Mesenchymal stem cell (in vitro differentiated cells and primary cell): ENCODE data around the gene STK11.

ENCODE experiments used
- DNase-seq: peaks from one replicate; pipeline ENCODE4 v3.0.0-alpha.2; 2013
- H2AFZ ChIP-seq: one replicate; pipeline ENCODE4 v1.6.1; 2013; ENCODE audit warnings: low read depth, mild to moderate bottlenecking, control low read depth, inconsistent platforms, low read length, moderate library complexity
- H2AK5ac ChIP-seq: 2 replicates; pipeline ENCODE4 v1.6.1; 2013; ENCODE audit warnings: low read length, moderate library complexity, mild to moderate bottlenecking, inconsistent platforms; ENCODE audit not compliant: severe bottlenecking
- H2BK120ac ChIP-seq: one replicate; pipeline ENCODE4 v1.6.1; 2013; ENCODE audit warnings: low read depth, mild to moderate bottlenecking, inconsistent platforms, low read length, moderate library complexity
- H2BK12ac ChIP-seq, 2 experiments: one replicate each; pipeline ENCODE4 v1.6.1; 2013; ENCODE audit warnings: inconsistent platforms in 2 of 2, low read length in 2 of 2, mild to moderate bottlenecking in 2 of 2, moderate library complexity in 2 of 2, control low read depth in 1 of 2
- H2BK15ac ChIP-seq: one replicate; pipeline ENCODE4 v1.6.1; 2013; ENCODE audit warnings: mild to moderate bottlenecking, low read depth, inconsistent platforms; ENCODE audit not compliant: poor library complexity, severe bottlenecking
- H2BK5ac ChIP-seq: 2 replicates; pipeline ENCODE4 v1.6.1; 2013; ENCODE audit warnings: low read depth, mild to moderate bottlenecking, low read length, control low read depth, inconsistent platforms; ENCODE audit not compliant: poor library complexity, severe bottlenecking
- H3K14ac ChIP-seq, 2 experiments: one replicate each; pipeline ENCODE4 v1.6.1; 2013; ENCODE audit warnings: inconsistent platforms in 2 of 2, low read length in 2 of 2, control low read depth in 1 of 2, mild to moderate bottlenecking in 1 of 2, moderate library complexity in 1 of 2
- H3K18ac ChIP-seq, 2 experiments: one replicate each; pipeline ENCODE4 v1.6.1; 2013; ENCODE audit warnings: inconsistent platforms in 2 of 2, low read length in 2 of 2, control low read depth in 1 of 2, low read depth in 1 of 2, mild to moderate bottlenecking in 1 of 2
- H3K23ac ChIP-seq, 2 experiments: one replicate each; pipeline ENCODE4 v1.6.1; 2013; ENCODE audit warnings: inconsistent platforms in 2 of 2, low read length in 2 of 2, mild to moderate bottlenecking in 2 of 2, moderate library complexity in 2 of 2, control low read depth in 1 of 2
- H3K27ac ChIP-seq: 2 replicates; pipeline ENCODE4 v1.5.1; 2013; ENCODE audit warnings: mild to moderate bottlenecking, moderate library complexity, low read length, control low read depth, inconsistent platforms; ENCODE audit not compliant: poor library complexity, severe bottlenecking
- H3K27me3 ChIP-seq, 2 experiments: 2 replicates each; pipeline versions ENCODE4 v1.6.1 to v1.7.0; 2013; ENCODE audit warnings: low read length in 2 of 2, mild to moderate bottlenecking in 2 of 2, moderate library complexity in 2 of 2, control low read depth in 1 of 2, inconsistent platforms in 1 of 2; ENCODE audit not compliant: control insufficient read depth in 1 of 2, insufficient read depth in 1 of 2
- H3K36me3 ChIP-seq, 2 experiments: 2 replicates each; pipeline versions ENCODE4 v1.6.1 to v1.7.0; 2013; ENCODE audit warnings: low read length in 2 of 2, control low read depth in 1 of 2, inconsistent platforms in 1 of 2, low read depth in 1 of 2, mild to moderate bottlenecking in 1 of 2; ENCODE audit not compliant: insufficient read depth in 2 of 2, control insufficient read depth in 1 of 2
- H3K4ac ChIP-seq, 2 experiments: one replicate each; pipeline ENCODE4 v1.6.1; 2013; ENCODE audit warnings: inconsistent platforms in 2 of 2, low read length in 2 of 2, mild to moderate bottlenecking in 2 of 2, moderate library complexity in 2 of 2, control low read depth in 1 of 2, low read depth in 1 of 2
- H3K4me1 ChIP-seq: 2 replicates; pipeline ENCODE4 v1.6.1; 2013; ENCODE audit warnings: low read depth, low read length, control low read depth; ENCODE audit not compliant: control insufficient read depth, insufficient read depth
- H3K4me2 ChIP-seq: 2 replicates; pipeline ENCODE4 v1.6.1; 2013; ENCODE audit warnings: low read length, mild to moderate bottlenecking, inconsistent platforms; ENCODE audit not compliant: poor library complexity, severe bottlenecking
- H3K4me3 ChIP-seq, 2 experiments: 2 replicates each; pipeline versions ENCODE4 v1.5.1 to v1.7.0; 2013; ENCODE audit warnings: low read length in 2 of 2, mild to moderate bottlenecking in 2 of 2, control low read depth in 1 of 2, low read depth in 1 of 2; ENCODE audit not compliant: insufficient read depth in 1 of 2
- H3K79me1 ChIP-seq: replicated peaks from 2 replicates; pipeline ENCODE4 v1.6.1; 2013; ENCODE audit warnings: mild to moderate bottlenecking, control low read depth, low read length, inconsistent platforms; ENCODE audit not compliant: poor library complexity, severe bottlenecking
- H3K9ac ChIP-seq: 2 replicates; pipeline ENCODE4 v1.7.0; 2013; ENCODE audit warnings: mild to moderate bottlenecking, low read length, moderate library complexity
- H3K9me3 ChIP-seq: 2 replicates; pipeline ENCODE4 v1.7.0; 2013; ENCODE audit warnings: mild to moderate bottlenecking, low read length; ENCODE audit not compliant: control insufficient read depth
- H4K8ac ChIP-seq: one replicate; pipeline ENCODE4 v1.6.1; 2013; ENCODE audit warnings: inconsistent platforms, mild to moderate bottlenecking, low read length, moderate library complexity
- H4K91ac ChIP-seq: one replicate; pipeline ENCODE4 v1.6.1; 2013; ENCODE audit warnings: mild to moderate bottlenecking, low read length, inconsistent platforms
- WGBS: methylation state at CpG from one replicate; pipeline ENCODE4 v1.1.7; 2013; ENCODE audit warnings: mixed read lengths; 5-methylcytosine and 5-hydroxymethylcytosine counted together

The STK11 gene

DNA sequence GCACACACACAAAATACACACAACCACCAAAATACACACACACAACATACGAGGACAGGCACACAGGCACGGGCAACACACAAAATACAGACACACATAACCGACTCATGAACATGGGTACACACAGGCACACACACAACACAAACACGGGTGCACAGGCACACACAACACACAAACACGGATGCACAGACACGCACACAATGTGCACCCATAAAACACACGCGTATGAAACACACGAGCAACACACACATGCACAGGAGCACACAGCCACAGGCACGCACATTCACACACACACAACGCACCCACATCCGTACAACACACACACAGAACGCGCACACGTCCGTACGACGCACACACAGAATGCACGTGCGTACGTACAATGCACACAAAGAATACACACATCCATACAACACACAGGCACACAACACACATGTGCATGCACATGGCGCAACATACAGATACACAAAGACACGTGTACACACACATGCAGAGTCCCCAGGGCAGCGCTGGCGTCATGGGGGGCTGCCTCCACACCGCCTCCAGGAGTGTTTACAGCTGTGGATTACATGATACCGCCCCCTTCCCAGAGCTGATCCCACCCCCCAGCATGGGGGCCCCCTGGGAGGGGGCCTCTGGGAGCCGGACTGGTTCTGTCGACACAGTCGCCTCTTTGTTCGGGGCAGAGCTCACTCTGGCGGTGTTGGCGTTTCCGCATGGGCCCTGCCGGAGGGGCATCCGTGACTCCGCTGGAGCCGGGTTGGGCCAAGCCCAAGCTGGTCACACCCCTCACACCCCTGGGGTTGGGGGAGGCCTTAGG is 34.4 kb upstream of the STK11 start:
- no peak overlapping the region for H2AFZ ChIP-seq
- H3K18ac ChIP-seq, result peak overlapping the region in 1 of 2 experiments; percentile 40
- DNase-seq, result no peak
- H3K23ac ChIP-seq, result peak overlapping the region in 1 of 2 experiments; percentile 5
- peaks cover 15 to 52% of the 10 kb centered on the region in 2 experiments for H3K36me3 ChIP-seq
- WGBS, result 93% methylated on average over 37 of the region's 38 CpGs
- peaks cover 70% of the 10 kb centered on the region for H3K4me1 ChIP-seq
- peak overlapping the region in 1 of 2 experiments; percentile 88 for H3K14ac ChIP-seq
- H3K4me3 ChIP-seq, result peak overlapping the region in 1 of 2 experiments; percentile 89
- no peak overlapping the region for H2BK15ac ChIP-seq
- no peak overlapping the region for H2BK5ac ChIP-seq
- H3K27me3 ChIP-seq, result no peaks in the 10 kb centered on the region
- no peak overlapping the region for H4K91ac ChIP-seq
- peak overlapping the region; percentile 36 for H2BK120ac ChIP-seq
- no peaks in the 10 kb centered on the region for H3K9me3 ChIP-seq
- H3K27ac ChIP-seq, result no peak overlapping the region
- H4K8ac ChIP-seq, result no peak overlapping the region
- H3K4ac ChIP-seq, result no peak overlapping the region
- peak overlapping the region in 1 of 2 experiments; percentile 75 for H2BK12ac ChIP-seq
- H3K9ac ChIP-seq, result peak overlapping the region; percentile 98
- H3K4me2 ChIP-seq, result peak overlapping the region; percentile 91
- no peaks in the 10 kb centered on the region for H3K79me1 ChIP-seq
- no peak overlapping the region for H2AK5ac ChIP-seq

DNA sequence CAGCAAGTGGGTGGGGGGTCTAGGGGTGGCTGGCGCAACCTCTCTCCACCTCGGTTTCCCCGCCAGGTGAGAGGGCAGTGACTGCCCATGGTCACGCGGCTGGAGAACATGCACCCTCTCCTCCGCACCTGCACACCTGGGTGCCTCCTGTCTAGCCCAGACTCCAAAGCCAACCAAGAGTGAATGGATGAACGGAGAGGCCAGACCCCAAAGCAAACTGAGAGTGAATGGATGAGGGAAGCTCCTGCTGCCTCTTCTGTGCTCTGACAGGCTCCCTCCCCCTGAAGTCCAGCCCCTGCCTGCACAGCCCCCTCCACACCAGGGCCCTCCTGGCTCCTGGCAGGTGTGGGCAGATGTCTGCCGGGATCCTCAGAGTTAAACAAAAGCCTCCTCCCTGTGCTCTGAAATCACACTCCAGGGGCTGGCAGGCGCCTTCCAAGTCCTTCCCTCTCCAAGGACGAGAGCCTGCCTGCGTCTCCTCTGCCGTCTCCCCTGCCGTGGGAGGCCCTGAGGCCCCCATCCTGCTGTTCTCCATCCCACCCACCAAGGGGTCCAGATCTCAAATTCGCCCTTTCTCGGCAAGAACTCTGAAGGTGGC is 33.7 kb upstream of the STK11 start:
- peak overlapping the region; percentile 27 to 65 for H3K4ac ChIP-seq
- peak overlapping the region; percentile 30 to 84 for H3K18ac ChIP-seq
- H3K4me2 ChIP-seq, result peak overlapping the region; percentile 91
- WGBS, result 76% methylated on average over 15 of the region's 15 CpGs
- peak overlapping the region; percentile 82 for H3K27ac ChIP-seq
- no peak overlapping the region for H2BK5ac ChIP-seq
- H3K14ac ChIP-seq, result no peak overlapping the region
- peak overlapping the region; percentile 40 for H4K91ac ChIP-seq
- no peak overlapping the region for H3K23ac ChIP-seq
- H3K4me1 ChIP-seq, result peaks cover 68% of the 10 kb centered on the region
- no peak overlapping the region for H2BK15ac ChIP-seq
- peaks cover 8 to 45% of the 10 kb centered on the region in 2 experiments for H3K36me3 ChIP-seq
- peak overlapping the region in 1 of 2 experiments; percentile 34 for H2BK12ac ChIP-seq
- peak overlapping the region; percentile 63 for H2AK5ac ChIP-seq
- peak overlapping the region in 1 of 2 experiments; percentile 89 for H3K4me3 ChIP-seq
- H3K27me3 ChIP-seq, result no peaks in the 10 kb centered on the region
- H3K9me3 ChIP-seq, result no peaks in the 10 kb centered on the region
- peak overlapping the region; percentile 36 for H2BK120ac ChIP-seq
- H3K9ac ChIP-seq, result peak overlapping the region; percentile 98
- H3K79me1 ChIP-seq, result no peaks in the 10 kb centered on the region
- H4K8ac ChIP-seq, result peak overlapping the region; percentile 57
- DNase-seq, result no peak
- H2AFZ ChIP-seq, result no peak overlapping the region

DNA sequence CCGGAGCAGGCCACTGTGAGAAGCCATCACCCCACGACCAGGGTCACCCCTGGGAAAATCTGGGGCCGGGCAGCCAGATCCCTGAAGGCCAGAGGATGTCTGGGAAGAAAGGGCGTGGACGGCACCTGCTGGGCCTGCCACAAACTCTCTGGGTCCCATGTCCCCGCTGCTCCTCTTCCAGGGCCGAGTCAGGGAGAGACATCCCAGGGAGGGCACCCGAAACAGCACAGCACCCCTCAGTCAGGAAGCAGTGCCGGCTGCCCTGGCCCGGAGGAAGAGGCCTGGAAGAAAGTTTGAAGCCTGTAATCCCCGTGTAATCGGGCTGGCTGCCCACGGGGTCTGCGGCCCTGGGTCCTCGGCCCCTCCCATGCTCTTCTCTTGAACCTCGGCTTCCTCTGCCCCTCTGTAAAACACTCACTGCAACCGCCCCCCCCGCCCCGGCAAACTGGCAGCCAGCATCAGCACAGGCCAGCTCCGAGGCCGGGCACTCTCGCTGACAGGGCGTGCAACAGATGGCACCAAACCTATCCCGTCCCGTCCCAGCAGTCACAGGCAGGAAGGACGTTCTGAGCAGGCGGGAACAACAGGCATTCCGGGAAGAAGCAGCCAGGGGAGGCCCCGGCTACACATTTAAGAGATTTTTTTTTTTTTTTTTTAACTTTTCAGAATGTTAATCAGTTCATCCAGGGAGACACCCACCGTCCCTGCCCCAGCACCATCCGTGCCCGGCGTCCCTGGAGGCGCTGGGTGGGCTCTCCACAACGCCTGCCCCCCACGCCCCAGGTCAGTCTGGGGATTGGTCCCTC is 33.0 kb upstream of the STK11 start:
- Histone ChIP-seq H3K27ac (peak overlapping the region; percentile 82), H3K9me3 (no peaks in the 10 kb centered on the region), H3K36me3 (peaks cover 4 to 38% of the 10 kb centered on the region in 2 experiments), H2BK12ac (peak overlapping the region in 1 of 2 experiments; percentile 61), H3K4ac (peak overlapping the region; percentile 90 to 94), H4K8ac (peak overlapping the region; percentile 66), H3K9ac (peak overlapping the region; percentile 98), H2BK120ac (no peak overlapping the region), H2BK15ac (no peak overlapping the region), H3K79me1 (no peaks in the 10 kb centered on the region), H3K4me3 (peak overlapping the region; percentile 75 to 89), H3K4me1 (peaks cover 67% of the 10 kb centered on the region), H3K23ac (peak overlapping the region in 1 of 2 experiments; percentile 76), H3K4me2 (peak overlapping the region; percentile 91), H2AFZ (peak overlapping the region; percentile 2), H3K14ac (peak overlapping the region in 1 of 2 experiments; percentile 87), H2BK5ac (peak overlapping the region; percentile 14), H3K18ac (peak overlapping the region; percentile 10 to 93), H4K91ac (peak overlapping the region; percentile 75), H3K27me3 (no peaks in the 10 kb centered on the region), H2AK5ac (peak overlapping the region; percentile 63)
- peak; percentile 78 for DNase-seq
- WGBS, result 35% methylated on average over 25 of the region's 36 CpGs
